GM19239 (cell line): ENCODE measurements around the gene CDC37L1.
"Not testable (repeated sequence)": the region's sequence is repeated elsewhere in the genome, so short reads cannot be mapped to it uniquely, and the experiment has no call there.

Source experiments
- DNase-seq: peaks from one replicate; pipeline ENCODE4 v3.0.0; 2011; ENCODE audit warnings: low spot score; ENCODE audit not compliant: insufficient read length
- FAIRE-seq: peaks from 2 replicates; lab custom pipeline; 2011; peaks lifted over from hg19 to GRCh38; lab: Jason Lieb, UNC

The CDC37L1 gene

DNA sequence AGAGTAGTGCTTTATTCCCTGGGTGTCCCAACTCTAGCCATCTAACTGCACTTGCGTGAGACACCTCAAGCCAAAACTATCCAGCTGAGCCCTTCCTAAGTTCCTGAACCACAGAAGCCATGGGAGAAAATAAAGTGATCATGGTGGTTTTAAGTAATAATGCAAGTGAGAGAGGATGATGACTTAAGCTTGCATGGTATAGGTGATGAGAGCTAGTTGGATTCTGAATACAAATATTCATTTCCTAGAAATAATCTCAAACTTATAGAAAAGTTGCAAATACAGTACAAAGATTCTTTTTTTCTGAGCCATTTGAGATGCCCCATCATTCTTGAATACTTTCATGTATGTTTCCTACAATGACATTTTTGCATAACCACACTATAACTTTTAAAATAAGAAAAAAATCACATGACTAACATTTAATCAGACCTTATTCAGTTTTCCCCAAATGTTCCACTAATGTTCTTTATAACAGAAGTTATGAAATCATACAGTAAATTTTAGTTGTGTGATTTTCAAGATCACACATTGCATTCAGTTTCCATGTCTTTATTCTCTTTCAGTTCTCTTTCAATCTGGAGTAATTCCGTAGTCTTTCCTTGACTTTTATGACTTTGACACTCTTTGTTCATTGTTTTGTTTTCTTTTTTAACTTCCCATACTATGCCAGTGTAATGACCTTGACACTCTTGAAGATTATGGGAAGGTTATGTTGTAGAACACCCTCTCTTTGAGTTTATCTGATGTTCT is 67.1 kb downstream of the CDC37L1 start:
- DNase-seq (no peak), FAIRE-seq (no peak)

GRCh38 chr9:4748612-4749011 is 69.2 kb downstream of the CDC37L1 start:
- FAIRE-seq (no peak), DNase-seq (no peak)

DNA sequence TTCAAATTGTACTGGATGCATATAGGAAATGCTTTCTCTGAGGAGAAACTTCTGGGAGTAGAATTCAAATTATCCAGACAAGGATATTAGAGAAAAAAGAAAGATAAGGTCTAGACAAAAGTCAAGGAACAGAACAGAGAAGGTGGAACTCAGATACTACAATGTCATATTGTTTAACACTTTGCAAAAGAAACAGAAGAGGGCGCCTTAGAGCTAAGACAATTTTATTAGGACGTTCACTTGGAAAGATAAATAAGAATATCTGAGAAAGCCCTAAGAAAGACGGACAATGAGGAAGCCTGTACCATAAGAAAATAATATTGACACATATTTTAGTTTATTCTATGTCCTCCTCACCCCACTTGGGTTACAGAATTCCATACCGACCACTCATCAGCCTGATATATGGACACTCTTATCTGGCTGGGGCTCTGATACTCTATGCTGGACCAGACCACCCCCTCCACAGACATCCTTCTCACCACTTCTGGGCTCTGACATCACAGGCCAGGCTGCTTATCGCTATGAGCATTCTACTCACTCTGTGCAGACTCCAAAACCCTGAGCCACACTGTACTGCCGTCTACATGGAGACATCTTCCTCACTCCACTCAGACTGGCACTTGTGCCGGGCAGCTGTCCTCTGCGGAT is 70.8 kb downstream of the CDC37L1 start:
- DNase-seq: no peak
- FAIRE-seq: peak; percentile 83

DNA sequence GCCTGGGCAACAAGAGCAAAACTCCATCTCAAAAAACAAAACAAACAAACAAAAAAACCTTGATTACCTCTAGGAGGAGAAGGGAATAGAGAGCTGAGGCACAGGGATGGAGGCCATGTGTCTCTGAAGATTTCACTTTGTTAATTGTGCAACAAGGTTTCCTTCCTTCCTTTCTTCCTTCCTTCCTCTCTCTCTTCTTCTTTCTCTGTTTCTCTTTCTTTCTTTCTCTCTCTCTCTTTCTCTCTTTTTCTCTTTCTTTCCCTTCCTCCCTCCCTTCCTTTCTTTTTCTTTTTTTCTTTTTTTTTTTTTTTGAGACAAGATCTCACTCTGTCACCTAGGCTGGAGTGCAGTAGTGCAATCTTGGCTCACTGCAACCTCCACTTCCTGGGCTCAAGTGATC is 75.2 kb downstream of the CDC37L1 start:
- FAIRE-seq, DNase-seq: not testable (repeated sequence)

DNA sequence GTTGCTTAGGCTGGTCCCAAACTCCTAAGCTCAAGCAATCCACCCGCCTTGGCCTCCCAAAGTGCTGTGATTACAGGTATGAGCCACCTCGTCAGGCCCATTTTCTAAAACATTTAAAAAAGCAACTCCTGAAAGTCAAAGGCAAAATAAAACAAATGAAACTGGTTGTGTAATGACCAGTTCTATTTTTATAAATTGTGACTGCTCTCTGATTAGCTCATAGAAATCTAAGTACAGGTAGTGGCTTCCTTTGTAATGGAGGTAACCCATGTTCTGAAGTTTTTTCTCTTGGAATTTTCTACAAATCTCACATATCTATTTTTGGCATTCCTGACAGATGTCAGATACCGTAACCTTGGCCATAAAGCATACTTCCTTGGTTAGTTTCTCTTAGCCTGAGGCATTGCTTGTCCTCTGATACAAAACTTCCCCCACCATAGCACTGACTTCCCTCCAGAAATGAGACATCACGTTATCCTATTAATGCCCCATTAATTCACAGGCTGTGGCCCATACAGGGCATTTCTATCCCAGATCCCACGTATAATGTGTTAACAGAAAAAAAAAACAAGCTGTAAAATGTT is 75.7 kb downstream of the CDC37L1 start:
- FAIRE-seq: peak; percentile 78
- DNase-seq: no peak

- DNase-seq (no peak), FAIRE-seq (no peak)
Observed at GRCh38 chr9:4756420-4756819, 77.1 kb downstream of the CDC37L1 start.
